HEK293 (cell line): ENCODE results near the gene DOCK9.

ENCODE experiments used
- CTCF ChIA-PET: fragments of 350-600 bp; formaldehyde crosslinking; extraction: SDS; loops from one replicate; lab custom pipeline; 2021; ENCODE audit warnings: antibody characterized with exemption; lab: Yijun Ruan, JAX
- POLR2A ChIA-PET: fragments of 300-600 bp; formaldehyde crosslinking; extraction: SDS; loops from one replicate; lab custom pipeline; 2020; ENCODE audit warnings: antibody characterized with exemption, inconsistent platforms; lab: Yijun Ruan, JAX
- H3K27ac ChIP-seq: fragments of 200-500 bp; sonication (Bioruptor generic); 2 replicates; pipeline ENCODE4 v1.5.1; 2014; ENCODE audit warnings: low read depth, low read length, control low read depth, inconsistent platforms; ENCODE audit errors: extremely low read depth
- H3K36me3 ChIP-seq, 2 experiments: fragments of 200-500 bp in 1 of 2; sonication (Bioruptor generic) in 1 of 2; 1 replicate in 1 of 2; 2 replicates in 1 of 2; pipeline ENCODE4 v1.5.1; 2014 to 2017; ENCODE audit warnings: inconsistent platforms in 2 of 2, low read length in 2 of 2; ENCODE audit not compliant: control insufficient read depth in 2 of 2, insufficient read depth in 1 of 2
- H3K4me1 ChIP-seq: fragments of 200-500 bp; sonication (Bioruptor generic); 2 replicates; pipeline ENCODE4 v1.5.1; 2014; ENCODE audit warnings: mild to moderate bottlenecking, low read length, inconsistent platforms; ENCODE audit not compliant: control insufficient read depth, insufficient read depth
- H3K4me3 ChIP-seq: 2 replicates; pipeline ENCODE4 v1.5.1; 2011; ENCODE audit warnings: low read depth, mild to moderate bottlenecking, control low read depth, low read length, moderate library complexity
- H3K9me3 ChIP-seq: fragments of 200-500 bp; sonication (Bioruptor generic); 2 replicates; pipeline ENCODE4 v1.5.1; 2014; ENCODE audit warnings: low read depth, low read length, inconsistent platforms; ENCODE audit not compliant: control insufficient read depth, insufficient read depth
- BCL11B ChIP-seq: fragments of 450-650 bp; formaldehyde crosslinking; IDR thresholded peaks from 2 replicates; pipeline ENCODE4 v1.5.1; 2016; ENCODE audit warnings: low read depth, missing biosample characterization, missing genetic modification characterization
- GLI2 ChIP-seq: fragments of 450-650 bp; formaldehyde crosslinking; IDR thresholded peaks from 2 replicates; pipeline ENCODE4; 2017; ENCODE audit warnings: missing biosample characterization, missing genetic modification characterization, low read depth, borderline replicate concordance
- GLIS1 ChIP-seq: fragments of 450-650 bp; formaldehyde crosslinking; IDR thresholded peaks from 2 replicates; pipeline ENCODE4 v1.5.1; 2016; ENCODE audit warnings: missing biosample characterization, missing genetic modification characterization
- HIC1 ChIP-seq: fragments of 450-650 bp; formaldehyde crosslinking; IDR thresholded peaks from 2 replicates; pipeline ENCODE4 v1.5.1; 2016; ENCODE audit warnings: missing biosample characterization, missing genetic modification characterization
- MEIS1 ChIP-seq: sonication (generic); formaldehyde crosslinking; IDR thresholded peaks from 2 replicates; pipeline ENCODE4 v1.8.1; 2022; ENCODE audit warnings: missing genetic modification reagents, mild to moderate bottlenecking, borderline replicate concordance
- MYNN ChIP-seq: fragments of 450-650 bp; formaldehyde crosslinking; IDR thresholded peaks from 2 replicates; pipeline ENCODE4 v1.5.1; 2016; ENCODE audit warnings: missing biosample characterization, missing genetic modification characterization, borderline replicate concordance
- SCRT1 ChIP-seq: fragments of 450-650 bp; formaldehyde crosslinking; IDR thresholded peaks from 2 replicates; pipeline ENCODE4 v1.5.1; 2016; ENCODE audit warnings: missing biosample characterization, missing genetic modification characterization, borderline replicate concordance
- SCRT2 ChIP-seq: fragments of 450-650 bp; formaldehyde crosslinking; IDR thresholded peaks from 2 replicates; pipeline ENCODE4 v1.5.1; 2016; ENCODE audit warnings: missing biosample characterization, missing genetic modification characterization
- SP7 ChIP-seq: fragments of 450-650 bp; formaldehyde crosslinking; IDR thresholded peaks from 2 replicates; pipeline ENCODE4 v1.5.1; 2016; ENCODE audit warnings: missing biosample characterization, missing genetic modification characterization
- ZBTB1 ChIP-seq: fragments of 450-650 bp; formaldehyde crosslinking; IDR thresholded peaks from 2 replicates; pipeline ENCODE4 v1.5.1; 2016; ENCODE audit warnings: missing biosample characterization, missing genetic modification characterization
- ZFHX2 ChIP-seq: fragments of 450-650 bp; formaldehyde crosslinking; conservative IDR thresholded peaks from 2 replicates; pipeline ENCODE4 v1.5.1; 2016; ENCODE audit warnings: missing biosample characterization, missing genetic modification characterization
- ZNF132 ChIP-seq: fragments of 450-650 bp; formaldehyde crosslinking; IDR thresholded peaks from 2 replicates; pipeline ENCODE4 v1.5.1; 2017; ENCODE audit warnings: missing biosample characterization, missing genetic modification characterization, borderline replicate concordance
- ZNF133 ChIP-seq: fragments of 450-650 bp; formaldehyde crosslinking; IDR thresholded peaks from 2 replicates; pipeline ENCODE4 v1.5.1; 2016; ENCODE audit warnings: missing biosample characterization, missing genetic modification characterization
- ZNF16 ChIP-seq: fragments of 450-650 bp; formaldehyde crosslinking; IDR thresholded peaks from 2 replicates; pipeline ENCODE4 v1.5.1; 2016; ENCODE audit warnings: low read depth, missing biosample characterization, missing genetic modification characterization
- ZNF211 ChIP-seq: fragments of 450-650 bp; formaldehyde crosslinking; IDR thresholded peaks from 2 replicates; pipeline ENCODE4 v1.5.1; 2016; ENCODE audit warnings: low read depth, missing biosample characterization, missing genetic modification characterization
- ZNF221 ChIP-seq: fragments of 450-650 bp; formaldehyde crosslinking; IDR thresholded peaks from 2 replicates; pipeline ENCODE4 v1.5.1; 2017; ENCODE audit warnings: missing biosample characterization, missing genetic modification characterization, borderline replicate concordance
- ZNF23 ChIP-seq: fragments of 450-650 bp; formaldehyde crosslinking; IDR thresholded peaks from 2 replicates; pipeline ENCODE4 v1.5.1; 2016; ENCODE audit warnings: missing biosample characterization, missing genetic modification characterization, borderline replicate concordance
- ZNF266 ChIP-seq: fragments of 450-650 bp; formaldehyde crosslinking; IDR thresholded peaks from 2 replicates; pipeline ENCODE4 v1.5.1; 2016; ENCODE audit warnings: missing biosample characterization, missing genetic modification characterization, low read depth
- ZNF274 ChIP-seq, 2 experiments: fragments of 200-500 bp in 1 of 2; fragments of 450-650 bp in 1 of 2; sonication (Bioruptor generic) in 1 of 2; formaldehyde crosslinking in 1 of 2; IDR thresholded peaks; 2 replicates each; pipeline versions ENCODE4 v1.5.1 to v1.6.1; 2014 to 2016; ENCODE audit warnings: borderline replicate concordance in 1 of 2, inconsistent platforms in 1 of 2, low read length in 1 of 2, missing biosample characterization in 1 of 2, missing genetic modification characterization in 1 of 2
- ZNF292 ChIP-seq: fragments of 450-650 bp; formaldehyde crosslinking; IDR thresholded peaks from 2 replicates; pipeline ENCODE4 v1.5.1; 2016; ENCODE audit warnings: low read depth, missing biosample characterization, missing genetic modification characterization, borderline replicate concordance
- ZNF366 ChIP-seq: fragments of 450-650 bp; formaldehyde crosslinking; conservative IDR thresholded peaks from 2 replicates; pipeline ENCODE4 v1.5.1; 2016; ENCODE audit warnings: missing biosample characterization, missing genetic modification characterization
- ZNF416 ChIP-seq: fragments of 450-650 bp; formaldehyde crosslinking; IDR thresholded peaks from 2 replicates; pipeline ENCODE4 v1.5.1; 2016; ENCODE audit warnings: missing biosample characterization, missing genetic modification characterization
- ZNF473 ChIP-seq: fragments of 450-650 bp; formaldehyde crosslinking; IDR thresholded peaks from 2 replicates; pipeline ENCODE4 v1.5.1; 2017; ENCODE audit warnings: missing biosample characterization, missing genetic modification characterization
- ZNF548 ChIP-seq: fragments of 450-650 bp; formaldehyde crosslinking; IDR thresholded peaks from 2 replicates; pipeline ENCODE4 v1.5.1; 2016; ENCODE audit warnings: missing biosample characterization, missing genetic modification characterization
- ZNF558 ChIP-seq: fragments of 450-650 bp; formaldehyde crosslinking; IDR thresholded peaks from 2 replicates; pipeline ENCODE4 v1.5.1; 2016; ENCODE audit warnings: missing biosample characterization, missing genetic modification characterization
- ZNF571 ChIP-seq: fragments of 450-650 bp; formaldehyde crosslinking; IDR thresholded peaks from 2 replicates; pipeline ENCODE4 v1.5.0; 2017; ENCODE audit warnings: missing biosample characterization, missing genetic modification characterization
- ZNF658 ChIP-seq: fragments of 450-650 bp; formaldehyde crosslinking; IDR thresholded peaks from 2 replicates; pipeline ENCODE4; 2016; ENCODE audit warnings: missing biosample characterization, missing genetic modification characterization
- ZNF837 ChIP-seq: fragments of 450-650 bp; formaldehyde crosslinking; IDR thresholded peaks from 2 replicates; pipeline ENCODE4 v1.5.1; 2016; ENCODE audit warnings: missing biosample characterization, missing genetic modification characterization
- ZSCAN16 ChIP-seq: fragments of 450-650 bp; formaldehyde crosslinking; IDR thresholded peaks from 2 replicates; pipeline ENCODE4 v1.5.1; 2016; ENCODE audit warnings: missing biosample characterization, missing genetic modification characterization
- TF ChIP-seq, protein P1 (sequence below): fragments of 450-650 bp; formaldehyde crosslinking; IDR thresholded peaks from 2 replicates; pipeline ENCODE4; 2016; ENCODE audit warnings: missing biosample characterization, missing genetic modification characterization

The DOCK9 gene

GRCh38 chr13:98803921-98804320 is 173.9 kb downstream of the DOCK9 start:
- Histone ChIP-seq H3K4me1 (no peaks in the 10 kb centered on the region), H3K4me3 (no peak overlapping the region), H3K9me3 (no peaks in the 10 kb centered on the region), H3K27ac (no peak overlapping the region), H3K36me3 (peaks cover 0 to 3% of the 10 kb centered on the region in 2 experiments; a peak in 1 of 3 replicates)
- CTCF ChIA-PET, result no interaction called here
- POLR2A ChIA-PET, result no interaction called here
- TF ChIP-seq GLI2 (tag by site-specific recombination) (no peak), ZNF366 (no peak), SCRT2 (no peak), ZNF266 (no peak), ZNF837 (no peak), ZNF558 (tag by site-specific recombination) (no peak), ZFHX2 (no peak), ZNF23 (tag by site-specific recombination) (no peak), ZNF548 (tag by site-specific recombination) (no peak), ZBTB1 (tag by site-specific recombination) (no peak), ZSCAN16 (tag by site-specific recombination) (no peak)

DNA sequence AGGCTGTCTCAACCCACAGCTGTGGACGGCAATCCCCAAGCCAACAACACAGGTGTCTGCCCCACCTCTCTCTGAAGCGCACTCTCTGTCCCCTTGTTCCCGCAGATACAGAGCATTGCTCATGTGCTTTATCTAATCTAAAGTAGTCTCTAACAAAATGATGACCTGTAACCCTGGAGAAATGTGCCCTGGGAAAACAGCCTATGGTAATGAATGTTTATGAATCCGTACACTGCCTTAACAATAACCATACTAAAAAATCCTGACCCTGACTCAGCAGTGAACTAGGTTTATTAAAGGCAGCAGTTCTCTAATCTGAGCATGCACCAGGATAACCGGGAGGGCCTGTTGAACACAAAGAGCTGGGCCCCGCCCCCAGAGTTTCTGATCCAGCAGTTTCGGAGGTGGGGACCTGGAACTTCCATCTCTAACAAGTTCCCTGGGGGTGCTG is 174.7 kb downstream of the DOCK9 start:
- H3K4me1 ChIP-seq, result no peaks in the 10 kb centered on the region
- POLR2A ChIA-PET, result no interaction called here
- TF ChIP-seq BCL11B (tag by site-specific recombination), result no peak
- no peak for TF ChIP-seq ZNF133
- no peak for TF ChIP-seq ZNF416 (tag by site-specific recombination)
- TF ChIP-seq, all 188 proteins: peak for 0
- H3K36me3 ChIP-seq, result peaks cover 0 to 3% of the 10 kb centered on the region in 2 experiments; a peak in 1 of 3 replicates
- H3K4me3 ChIP-seq, result no peak overlapping the region
- no peak overlapping the region for H3K27ac ChIP-seq
- CTCF ChIA-PET, result no interaction called here
- no peaks in the 10 kb centered on the region for H3K9me3 ChIP-seq

GRCh38 chr13:98802559-98802958 is 175.3 kb downstream of the DOCK9 start:
- H3K27ac ChIP-seq, result no peak overlapping the region
- peaks cover 0 to 3% of the 10 kb centered on the region in 2 experiments; a peak in 1 of 3 replicates for H3K36me3 ChIP-seq
- H3K9me3 ChIP-seq, result no peaks in the 10 kb centered on the region
- TF ChIP-seq MYNN (no peak), GLIS1 (tag by site-specific recombination) (no peak), ZNF274 (IDR thresholded peaks at IDR 0.05; ENCODE audit: low read length) (no peak), ZNF274 (tag by site-specific recombination; IDR thresholded peaks at IDR 0.05; ENCODE audit: borderline replicate concordance) (no peak), ZNF221 (no peak), ZNF473 (tag by site-specific recombination) (no peak), SP7 (tag by site-specific recombination) (no peak), ZNF132 (tag by site-specific recombination) (no peak), ZNF292 (no peak), MEIS1 (CRISPR knock-in tag) (no peak), ZNF571 (tag by site-specific recombination) (no peak), SCRT2 (no peak), ZNF211 (tag by site-specific recombination) (no peak), ZNF16 (tag by site-specific recombination) (no peak), SCRT1 (tag by site-specific recombination) (no peak), HIC1 (tag by site-specific recombination) (no peak), ZNF658 (no peak)
- TF ChIP-seq, protein P1, sequence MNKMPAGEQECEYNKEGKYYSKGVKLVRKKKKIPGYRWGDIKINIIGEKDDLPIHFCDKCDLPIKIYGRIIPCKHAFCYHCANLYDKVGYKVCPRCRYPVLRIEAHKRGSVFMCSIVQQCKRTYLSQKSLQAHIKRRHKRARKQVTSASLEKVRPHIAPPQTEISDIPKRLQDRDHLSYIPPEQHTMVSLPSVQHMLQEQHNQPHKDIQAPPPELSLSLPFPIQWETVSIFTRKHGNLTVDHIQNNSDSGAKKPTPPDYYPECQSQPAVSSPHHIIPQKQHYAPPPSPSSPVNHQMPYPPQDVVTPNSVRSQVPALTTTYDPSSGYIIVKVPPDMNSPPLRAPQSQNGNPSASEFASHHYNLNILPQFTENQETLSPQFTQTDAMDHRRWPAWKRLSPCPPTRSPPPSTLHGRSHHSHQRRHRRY, result no peak
- ChIA-PET CTCF (no interaction called here), POLR2A (no interaction called here)
- H3K4me1 ChIP-seq, result no peaks in the 10 kb centered on the region
- no peak overlapping the region for H3K4me3 ChIP-seq
